Spleen (tissue), 11 donors: ENCODE data around the gene RIT1. TPM values are rescaled to one million over a fixed set of nuclear protein-coding genes. Genes with fewer than 3 reads are reported as not detected.

Experiments used
- DNase-seq: peaks from one replicate; pipeline ENCODE4 v3.0.0-alpha.2; 2020
- H3K27ac ChIP-seq, 8 donors: fragments of 200-600 bp; sonication (generic) in 7 of 8; 1 replicate in 4 of 8; 2 replicates in 4 of 8; pipeline versions ENCODE4 v1.5.0 to v1.8.0; 2016 to 2021; ENCODE audit warnings: inconsistent platforms in 4 of 8, mild to moderate bottlenecking in 4 of 8, moderate library complexity in 1 of 8
- H3K27me3 ChIP-seq, 7 donors: fragments of 200-600 bp; sonication (generic) in 6 of 7; replicated peaks in 1 of 7; 1 replicate in 4 of 7; 2 replicates in 3 of 7; pipeline versions ENCODE4 v1.5.0 to v1.8.0; 2016 to 2021; ENCODE audit warnings: inconsistent platforms in 3 of 7, mild to moderate bottlenecking in 1 of 7
- H3K36me3 ChIP-seq, 6 donors: fragments of 200-600 bp; sonication (generic) in 5 of 6; 1 replicate in 4 of 6; 2 replicates in 2 of 6; pipeline versions ENCODE4 v1.5.0 to v1.8.0; 2016 to 2021; ENCODE audit warnings: inconsistent platforms in 2 of 6
- H3K4me1 ChIP-seq, 6 donors: fragments of 200-600 bp; sonication (generic) in 5 of 6; 1 replicate in 3 of 6; 2 replicates in 3 of 6; pipeline versions ENCODE4 v1.5.0 to v1.8.0; 2016 to 2021; ENCODE audit warnings: inconsistent platforms in 3 of 6
- H3K4me3 ChIP-seq, 8 donors: fragments of 200-600 bp; sonication (generic) in 7 of 8; 1 replicate in 4 of 8; 2 replicates in 4 of 8; pipeline versions ENCODE4 v1.5.0 to v1.8.0; 2016 to 2021; ENCODE audit warnings: inconsistent platforms in 4 of 8, mild to moderate bottlenecking in 4 of 8, moderate library complexity in 2 of 8
- H3K9me3 ChIP-seq, 8 donors: fragments of 200-600 bp; sonication (generic) in 7 of 8; 1 replicate in 4 of 8; 2 replicates in 4 of 8; pipeline versions ENCODE4 v1.5.0 to v1.8.0; 2016 to 2021; ENCODE audit warnings: inconsistent platforms in 4 of 8
- POLR2A ChIP-seq, 3 donors: fragments of 450-650 bp; IDR thresholded peaks; one replicate each; pipeline ENCODE4 v1.5.1; 2017; ENCODE audit warnings: antibody characterized with exemption in 3 of 3, mild to moderate bottlenecking in 1 of 3
- POLR2AphosphoS5 ChIP-seq, 3 donors: sonication (generic); formaldehyde crosslinking; IDR thresholded peaks; one replicate each; pipeline ENCODE4 v1.5.1; 2017; ENCODE audit warnings: antibody characterized with exemption in 3 of 3
- WGBS, 5 donors: extraction: QIAGEN DNeasy Blood & Tissue Kit in 3 of 5; methylation state at CpG; one replicate each; pipeline versions ENCODE4 v1.1.5 to v1.1.7; 2013 to 2018; 5-methylcytosine and 5-hydroxymethylcytosine counted together
- intact Hi-C: fragments of 100-400 bp; cut with DNase I; formaldehyde crosslinking; loops from one replicate; pipeline ENCODE4 v1.15.0; 2023; ENCODE audit warnings: low total_unique reads
- polyA plus RNA-seq, 3 donors: library from polyadenylated mRNA; stranded (reverse); fragments of 200-250 nt; gene quantifications; one replicate each; pipeline ENCODE4 v1.2.1, GENCODE V29; 2013
- total RNA-seq, 7 donors: library from RNA; depleted of rRNA in 3 of 7; stranded (reverse); fragments of >200 nt in 3 of 7; fragmentation: NEBNext Ultra II Directional in 4 of 7; extraction: Animal tissue kit (Norgen Biotek cat#: 25700) in 4 of 7; gene quantifications; one replicate each; pipeline versions ENCODE4 v1.1.0 to v1.2.1, GENCODE V29; 2016 to 2021
- TF ChIP-seq, protein P1 (sequence below), 11 experiments: fragments of 200-600 bp in 7 of 11; fragments of 450-650 bp in 4 of 11; sonication (generic) in 4 of 11; IDR thresholded peaks in 8 of 11; conservative IDR thresholded peaks in 3 of 11; 1 replicate in 7 of 11; 2 replicates in 4 of 11; pipeline versions ENCODE4 v1.4.0 to v1.8.0; 2016 to 2021; ENCODE audit warnings: antibody characterized with exemption in 11 of 11, inconsistent platforms in 4 of 11, mild to moderate bottlenecking in 1 of 11
- donor health status: healthy with polysubstance abuse.
- donor health status: DM: no; HTN: no; CAD: no; lungs with moderate emphysema.
- donor health status: DM: no; HTN: no; CAD: no.
- donor health status: Bipolar disorder and iron deficiency.
- donor health status: healthy.
- donor health status: DM: no; HTN: no; CAD: no.
- donor health status: DM: yes; HTN: yes; CAD: no.

RIT1 gene
- total and polyA plus RNA-seq, 10 donors = 9.0 to 66.2 (median 51.0) TPM

DNA sequence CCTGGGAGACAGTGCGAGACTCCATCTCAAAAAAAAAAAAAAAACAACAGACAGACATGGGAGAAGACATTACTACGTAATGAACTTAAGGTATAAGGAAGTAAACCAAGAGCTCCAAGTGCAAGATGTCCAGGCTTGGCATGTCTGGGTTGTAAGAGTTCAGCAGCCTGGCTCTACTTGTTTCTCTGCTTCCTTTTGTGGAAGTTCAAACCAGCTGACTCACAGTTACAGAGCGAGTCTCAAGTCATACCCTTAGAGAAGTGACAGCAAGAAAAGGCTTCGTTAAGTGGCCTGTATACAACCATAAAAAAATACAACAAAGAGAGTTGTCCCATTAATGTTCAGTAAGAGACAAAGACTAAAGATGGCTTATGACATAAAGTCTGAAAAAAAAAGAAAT lies 1.3 kb downstream of the RIT1 start:
- TF ChIP-seq, protein P1, sequence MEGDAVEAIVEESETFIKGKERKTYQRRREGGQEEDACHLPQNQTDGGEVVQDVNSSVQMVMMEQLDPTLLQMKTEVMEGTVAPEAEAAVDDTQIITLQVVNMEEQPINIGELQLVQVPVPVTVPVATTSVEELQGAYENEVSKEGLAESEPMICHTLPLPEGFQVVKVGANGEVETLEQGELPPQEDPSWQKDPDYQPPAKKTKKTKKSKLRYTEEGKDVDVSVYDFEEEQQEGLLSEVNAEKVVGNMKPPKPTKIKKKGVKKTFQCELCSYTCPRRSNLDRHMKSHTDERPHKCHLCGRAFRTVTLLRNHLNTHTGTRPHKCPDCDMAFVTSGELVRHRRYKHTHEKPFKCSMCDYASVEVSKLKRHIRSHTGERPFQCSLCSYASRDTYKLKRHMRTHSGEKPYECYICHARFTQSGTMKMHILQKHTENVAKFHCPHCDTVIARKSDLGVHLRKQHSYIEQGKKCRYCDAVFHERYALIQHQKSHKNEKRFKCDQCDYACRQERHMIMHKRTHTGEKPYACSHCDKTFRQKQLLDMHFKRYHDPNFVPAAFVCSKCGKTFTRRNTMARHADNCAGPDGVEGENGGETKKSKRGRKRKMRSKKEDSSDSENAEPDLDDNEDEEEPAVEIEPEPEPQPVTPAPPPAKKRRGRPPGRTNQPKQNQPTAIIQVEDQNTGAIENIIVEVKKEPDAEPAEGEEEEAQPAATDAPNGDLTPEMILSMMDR (IDR thresholded peaks at IDR 0.05 in 8 of 11, conservative IDR thresholded peaks at IDR 0.05 in 3 of 11) = no peak
- peak in 1 of 3 donors; percentile 41 for TF ChIP-seq POLR2AphosphoS5 (IDR thresholded peaks at IDR 0.05)
- H3K36me3 ChIP-seq = peaks cover 0 to 83% (median 69%) of the 10 kb centered on the region in 6 donors
- H3K27ac ChIP-seq = peak overlapping the region; percentile 76 to 94 (median 92)
- no peaks in the 10 kb centered on the region for H3K27me3 ChIP-seq
- intact Hi-C loops = no loop called here
- H3K4me3 ChIP-seq = peak overlapping the region; percentile 58 to 84 (median 69)
- H3K9me3 ChIP-seq = no peaks in the 10 kb centered on the region
- WGBS, 5 donors = 45 to 61% (median 47%) methylated on average over 4 of the region's 4 CpGs
- H3K4me1 ChIP-seq = peaks cover 13 to 47% (median 29%) of the 10 kb centered on the region in 6 donors
- DNase-seq = no peak

DNA sequence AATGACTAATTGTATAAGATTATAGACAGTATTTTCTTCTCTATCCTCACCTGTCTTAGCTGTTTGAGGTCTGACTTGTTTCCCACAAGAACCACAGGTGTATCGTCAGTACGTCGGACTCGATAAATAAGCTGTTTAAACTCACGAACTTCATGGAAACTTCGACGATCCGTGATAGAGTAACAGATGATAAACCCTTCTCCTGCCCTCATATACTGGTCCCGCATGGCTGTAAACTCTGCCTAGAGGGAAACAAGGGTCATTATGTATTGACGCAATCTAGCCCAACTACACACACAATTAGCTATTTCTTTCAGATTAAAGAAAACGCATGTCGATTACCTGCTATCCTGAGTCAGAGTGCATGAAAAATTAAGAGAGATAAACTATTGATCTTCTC lies 6.9 kb downstream of the RIT1 start:
- WGBS, 5 donors = 92 to 96% (median 95%) methylated on average over 12 of the region's 12 CpGs
- TF ChIP-seq, protein P1 (IDR thresholded peaks at IDR 0.05 in 8 of 11, conservative IDR thresholded peaks at IDR 0.05 in 3 of 11) = no peak
- TF ChIP-seq POLR2A (IDR thresholded peaks at IDR 0.05) (no peak), POLR2AphosphoS5 (IDR thresholded peaks at IDR 0.05) (no peak)
- peaks cover 6 to 100% (median 93%) of the 10 kb centered on the region in 6 donors for H3K36me3 ChIP-seq
- no peaks in the 10 kb centered on the region for H3K27me3 ChIP-seq
- H3K4me3 ChIP-seq = no peak overlapping the region
- H3K9me3 ChIP-seq = no peaks in the 10 kb centered on the region
- intact Hi-C loops = no loop called here
- no peak for DNase-seq
- no peak overlapping the region for H3K27ac ChIP-seq
- H3K4me1 ChIP-seq = peaks cover 0 to 23% (median 10%) of the 10 kb centered on the region in 6 donors

DNA sequence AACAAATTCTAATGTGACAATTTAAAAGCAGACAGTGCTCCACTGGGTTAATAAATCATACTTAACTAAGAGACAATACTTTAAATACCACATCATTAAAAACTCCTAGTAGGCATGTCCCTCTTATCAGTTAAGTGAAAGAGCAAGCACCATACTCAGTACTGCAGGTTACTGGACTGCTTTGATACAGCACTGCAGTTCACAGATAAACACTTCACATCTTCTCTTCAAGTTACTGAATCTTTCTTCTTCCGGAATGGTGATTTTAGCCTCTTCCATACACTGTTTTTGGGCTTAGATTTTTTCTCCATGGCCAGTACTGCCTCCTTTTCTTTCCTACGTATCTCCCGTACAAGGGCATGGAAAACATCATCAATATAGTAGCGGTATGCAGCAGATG lies 11.0 kb downstream of the RIT1 start:
- Histone ChIP-seq H3K4me3 (no peak overlapping the region), H3K27me3 (no peaks in the 10 kb centered on the region), H3K4me1 (no peaks in the 10 kb centered on the region), H3K27ac (no peak overlapping the region), H3K9me3 (no peaks in the 10 kb centered on the region), H3K36me3 (peaks cover 6 to 100% (median 85%) of the 10 kb centered on the region in 6 donors)
- intact Hi-C loops = no loop called here
- TF ChIP-seq POLR2AphosphoS5 (IDR thresholded peaks at IDR 0.05) (no peak), POLR2A (IDR thresholded peaks at IDR 0.05) (no peak)
- TF ChIP-seq, protein P1 (IDR thresholded peaks at IDR 0.05 in 8 of 11, conservative IDR thresholded peaks at IDR 0.05 in 3 of 11) = no peak
- 87 to 94% (median 93%) methylated on average over 4 of the region's 4 CpGs for WGBS, 5 donors
- DNase-seq = no peak

DNA sequence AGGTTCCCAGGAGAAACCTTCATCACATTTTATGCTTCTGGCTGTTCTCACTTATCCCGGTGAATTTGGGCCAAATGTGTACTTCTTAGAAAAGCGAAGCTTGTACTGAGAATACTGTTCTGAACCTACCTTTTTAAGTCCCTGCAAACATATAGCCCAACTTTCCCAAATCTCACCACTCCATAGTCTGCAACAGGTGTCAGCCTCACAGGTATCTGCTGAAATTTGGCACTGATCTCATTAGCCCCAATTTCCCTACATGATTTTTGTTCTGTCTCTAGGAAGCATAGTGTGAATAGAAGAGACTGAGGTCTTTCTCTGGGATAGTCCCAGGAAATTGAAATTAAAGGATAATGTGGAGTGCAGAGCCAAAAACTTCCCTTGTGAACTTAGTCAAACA lies 11.5 kb downstream of the RIT1 start:
- intact Hi-C loops = no loop called here
- Histone ChIP-seq H3K27me3 (no peaks in the 10 kb centered on the region), H3K4me3 (no peak overlapping the region), H3K27ac (no peak overlapping the region), H3K9me3 (no peaks in the 10 kb centered on the region), H3K36me3 (peaks cover 6 to 96% (median 80%) of the 10 kb centered on the region in 6 donors), H3K4me1 (no peaks in the 10 kb centered on the region)
- WGBS, 5 donors = 92 to 98% (median 97%) methylated on average over 2 of the region's 2 CpGs
- TF ChIP-seq, protein P1 (IDR thresholded peaks at IDR 0.05 in 8 of 11, conservative IDR thresholded peaks at IDR 0.05 in 3 of 11) = no peak
- no peak for TF ChIP-seq POLR2AphosphoS5 (IDR thresholded peaks at IDR 0.05)
- no peak for DNase-seq
